Measurements from ENCODE around the gene CDON. TPM values are rescaled to one million over a fixed set of nuclear protein-coding genes. Genes with fewer than 3 reads are reported as not detected.
"Not testable (repeated sequence)": the region's sequence is repeated elsewhere in the genome, so short reads cannot be mapped to it uniquely, and the experiment has no call there.

CDON gene
- total and polyA plus RNA-seq, 9 of the 15 experiments (the other 6 are each of a cell fraction or from before 2014, with no cell fraction given), result 0.08 to 0.64 (median 0.40) TPM

DNA sequence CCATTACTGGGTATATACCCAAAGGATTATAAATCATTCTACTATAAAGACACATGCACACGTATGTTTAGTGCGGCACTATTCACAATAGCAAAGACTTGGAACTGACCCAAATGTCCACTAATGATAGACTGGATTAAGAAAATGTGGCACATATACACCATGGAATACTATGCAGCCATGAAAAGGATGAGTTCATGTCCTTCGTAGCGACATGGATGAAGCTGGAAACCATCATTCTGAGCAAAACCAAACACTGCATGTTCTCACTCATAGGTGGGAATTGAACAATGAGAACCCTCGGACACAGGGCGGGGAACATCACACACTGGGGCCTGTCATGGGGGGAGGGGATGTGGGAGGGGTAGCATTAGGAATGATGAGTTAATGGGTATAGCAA, 76.7 kb downstream of the CDON start:
- H3K9ac ChIP-seq (ENCODE audit: insufficient read depth in 1 of 2, low read depth in 2 of 2, low read length in 2 of 2); H4K20me1 ChIP-seq (replicated peaks; ENCODE audit: control insufficient read depth, insufficient read depth, low read length); POLR2A ChIA-PET; H3K9me3 ChIP-seq (replicated peaks; ENCODE audit: control insufficient read depth, insufficient read depth, low read depth, low read length); CTCF ChIA-PET (ENCODE audit: low intra/inter-chr PET ratio); FAIRE-seq; H2AFZ ChIP-seq (ENCODE audit: low read depth, low read length); H3K4me2 ChIP-seq (ENCODE audit: insufficient read depth, low read length); ATAC-seq; H3K36me3 ChIP-seq (ENCODE audit: control insufficient read depth, insufficient read depth, low read length); in situ Hi-C loops (cut with MboI); intact Hi-C loops (cut with micrococcal nuclease); DNase-seq (ENCODE audit: extremely low read depth in 1 of 4, low spot score in 3 of 4); H3K79me2 ChIP-seq (ENCODE audit: control insufficient read depth, insufficient read depth, low read length); BruUV-seq (replicated peaks); H3K4me3 ChIP-seq; H3K9me1 ChIP-seq (ENCODE audit: control insufficient read depth, insufficient read depth, low read length); H3K27ac ChIP-seq (ENCODE audit: extremely low read depth, low read depth, low read length); H3K4me1 ChIP-seq (replicated peaks in 1 of 2; ENCODE audit: control insufficient read depth in 2 of 2, insufficient read depth in 2 of 2, low read length in 2 of 2): not testable (repeated sequence)
- peak; percentile 80 for TF ChIP-seq ZNF146 (CRISPR knock-in tag; IDR thresholded peaks at IDR 0.05; ENCODE audit: unreplicated experiment)
- H3K27me3 ChIP-seq (ENCODE audit: control insufficient read depth in 2 of 2, insufficient read depth in 2 of 2, low read length in 2 of 2), result peaks cover 3 to 22% of the 10 kb centered on the region in 2 experiments; a peak in 4 of 5 replicates
- WGBS (ENCODE audit: insufficient coverage, low coverage, missing lambda C conversion rate), result 17% methylated on average over 6 of the region's 6 CpGs

DNA sequence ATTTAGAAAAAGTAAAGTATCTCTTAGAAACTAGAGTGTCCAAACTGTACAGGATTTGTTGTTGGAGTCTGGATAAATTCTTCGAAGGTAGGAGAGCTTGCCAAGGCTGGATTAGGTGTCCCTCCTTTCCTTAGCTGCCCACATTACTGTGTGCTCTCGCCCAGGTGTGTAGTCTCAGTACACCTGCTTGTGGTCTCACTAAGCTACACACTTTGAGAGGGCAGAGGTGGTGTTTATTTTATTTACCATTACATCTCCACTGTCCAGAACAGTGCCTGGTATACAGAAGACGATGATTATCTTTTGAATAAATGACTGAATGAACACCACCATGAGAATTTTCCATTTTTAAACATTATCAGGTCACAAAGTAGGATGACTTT, 80.3 kb downstream of the CDON start:
- Histone ChIP-seq H3K9me3 (replicated peaks; ENCODE audit: control insufficient read depth, insufficient read depth, low read depth, low read length) (no peaks in the 10 kb centered on the region), H3K4me3 (no peak overlapping the region), H3K4me2 (ENCODE audit: insufficient read depth, low read length) (no peak overlapping the region), H3K9me1 (ENCODE audit: control insufficient read depth, insufficient read depth, low read length) (no peaks in the 10 kb centered on the region), H3K27me3 (ENCODE audit: control insufficient read depth in 2 of 2, insufficient read depth in 2 of 2, low read length in 2 of 2) (peaks cover 12 to 25% of the 10 kb centered on the region in 2 experiments; a peak in 4 of 5 replicates), H3K9ac (ENCODE audit: insufficient read depth in 1 of 2, low read depth in 2 of 2, low read length in 2 of 2) (no peak overlapping the region), H4K20me1 (replicated peaks; ENCODE audit: control insufficient read depth, insufficient read depth, low read length) (no peaks in the 10 kb centered on the region), H3K79me2 (ENCODE audit: control insufficient read depth, insufficient read depth, low read length) (no peaks in the 10 kb centered on the region), H3K4me1 (replicated peaks in 1 of 2; ENCODE audit: control insufficient read depth in 2 of 2, insufficient read depth in 2 of 2, low read length in 2 of 2) (no peaks in the 10 kb centered on the region), H3K36me3 (ENCODE audit: control insufficient read depth, insufficient read depth, low read length) (no peaks in the 10 kb centered on the region), H2AFZ (ENCODE audit: low read depth, low read length) (no peak overlapping the region), H3K27ac (ENCODE audit: extremely low read depth, low read depth, low read length) (no peak overlapping the region)
- in situ Hi-C loops (cut with MboI) (no loop called here), intact Hi-C loops (cut with micrococcal nuclease) (no loop called here)
- ATAC-seq (no peak), DNase-seq (ENCODE audit: extremely low read depth in 1 of 4, low spot score in 3 of 4) (no peak), FAIRE-seq (no peak)
- no TSS peak for BruUV-seq (replicated peaks)
- TF ChIP-seq FOXJ2 (tag; IDR thresholded peaks at IDR 0.05) (no peak), FOXP1 (CRISPR knock-in tag; IDR thresholded peaks at IDR 0.05) (no peak), ZNF79 (CRISPR knock-in tag; IDR thresholded peaks at IDR 0.05; ENCODE audit: low read depth) (no peak), BRD4 (IDR thresholded peaks at IDR 0.05) (no peak), BDP1 (IDR thresholded peaks at IDR 0.05; ENCODE audit: insufficient read depth, insufficient read length) (no peak)
- ChIA-PET POLR2A (interaction anchor here (1.1 kb wide), 1 partner anchor 12 kb away, joined by 4 read pairs; no protein-coding TSS in a partner anchor), CTCF (ENCODE audit: low intra/inter-chr PET ratio) (no interaction called here)
- 0% methylated on average over 3 of the region's 3 CpGs for WGBS (ENCODE audit: insufficient coverage, low coverage, missing lambda C conversion rate)
